ENCODE data around the gene GRID1.
"Not testable (repeated sequence)": the region's sequence is repeated elsewhere in the genome, so short reads cannot be mapped to it uniquely, and the experiment has no call there.

GRID1 gene

DNA sequence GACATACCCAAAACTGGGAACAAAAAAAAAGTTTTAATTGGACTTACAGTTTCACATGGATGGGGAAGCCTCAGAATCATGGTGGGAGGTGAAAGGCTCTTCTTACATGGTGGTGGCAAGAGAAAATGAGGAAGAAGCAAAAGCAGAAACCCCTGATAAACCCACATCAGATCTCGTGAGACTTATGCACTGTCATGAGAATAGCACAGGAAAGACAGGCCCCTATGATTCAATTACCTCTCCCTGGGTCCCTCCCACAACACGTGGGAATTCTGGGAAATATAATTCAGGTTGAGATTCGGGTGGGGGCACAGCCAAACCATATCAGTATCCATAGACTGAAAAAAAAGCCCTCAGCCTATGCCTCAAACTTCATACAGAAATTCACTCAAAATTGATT is 647.2 kb downstream of the GRID1 start:
- no peak for DNase-seq (ENCODE audit: low read depth)

DNA sequence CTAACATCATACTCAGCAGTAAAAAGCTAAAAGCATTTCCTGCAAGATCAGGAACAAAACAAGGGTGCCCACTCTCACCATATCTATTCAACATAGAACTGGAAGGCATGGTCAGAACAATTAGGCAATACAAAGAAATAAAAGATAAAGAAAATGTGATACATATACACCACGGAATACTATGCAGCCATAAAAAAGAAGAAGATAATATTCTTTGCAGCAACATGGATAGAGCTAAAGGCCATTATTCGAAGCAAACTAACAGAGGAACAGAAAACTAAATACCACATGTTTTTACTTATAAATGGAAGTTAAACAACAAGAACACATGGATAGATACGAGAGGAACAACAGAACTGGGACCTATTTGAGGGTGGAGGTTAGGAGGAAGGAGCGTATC is 652.7 kb downstream of the GRID1 start:
- DNase-seq (ENCODE audit: low read depth), result no peak

DNA sequence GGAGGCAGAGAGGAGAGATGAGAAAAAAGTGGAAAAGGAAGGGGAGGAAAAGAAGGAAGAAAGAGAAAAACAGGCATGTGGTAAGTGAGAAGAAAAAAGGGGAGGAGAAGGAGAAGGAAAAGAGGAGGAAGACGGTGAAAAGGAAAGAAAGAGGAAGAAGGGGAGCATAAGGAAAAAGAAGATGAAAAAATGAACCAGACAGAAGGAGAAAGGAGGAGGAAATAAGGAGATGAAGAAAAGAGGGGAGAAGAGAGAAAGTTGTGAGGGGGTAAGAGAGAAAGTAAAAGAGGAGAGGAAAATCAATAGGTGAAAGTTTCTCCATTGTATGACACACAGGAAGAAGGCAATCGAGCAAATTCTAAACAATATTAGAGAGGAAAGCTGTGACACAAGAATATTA is 663.8 kb downstream of the GRID1 start:
- no peak for DNase-seq (ENCODE audit: low read depth)

GRCh38 chr10:85699066-85699465 is 667.5 kb downstream of the GRID1 start:
- DNase-seq (ENCODE audit: low read depth), result not testable (repeated sequence)

DNA sequence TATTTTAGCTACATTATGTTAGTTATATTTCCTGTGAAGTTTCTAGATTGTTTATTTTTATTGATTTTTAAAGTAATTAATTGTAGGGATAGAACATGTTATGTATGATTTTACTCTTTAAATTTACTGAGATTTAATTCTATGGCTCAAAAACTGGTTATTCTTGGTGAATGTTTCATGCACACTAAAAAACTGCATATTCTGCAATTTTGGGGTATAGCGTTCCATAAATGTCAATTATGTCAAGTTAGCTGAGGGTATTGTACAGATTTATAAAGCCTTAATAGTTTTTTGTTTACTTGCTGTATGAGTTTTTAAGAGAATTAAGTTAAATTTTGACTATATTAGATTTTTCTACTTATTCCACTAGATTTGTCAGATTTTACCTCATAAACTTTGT is 669.7 kb downstream of the GRID1 start:
- DNase-seq (ENCODE audit: low read depth), result no peak

GRCh38 chr10:85682621-85683020 is 684.0 kb downstream of the GRID1 start:
- DNase-seq (ENCODE audit: low read depth), result no peak

- DNase-seq (ENCODE audit: low read depth), result no peak
These were observed 686.9 kb downstream of the GRID1 start for GRCh38 chr10:85679710-85680109.

DNA sequence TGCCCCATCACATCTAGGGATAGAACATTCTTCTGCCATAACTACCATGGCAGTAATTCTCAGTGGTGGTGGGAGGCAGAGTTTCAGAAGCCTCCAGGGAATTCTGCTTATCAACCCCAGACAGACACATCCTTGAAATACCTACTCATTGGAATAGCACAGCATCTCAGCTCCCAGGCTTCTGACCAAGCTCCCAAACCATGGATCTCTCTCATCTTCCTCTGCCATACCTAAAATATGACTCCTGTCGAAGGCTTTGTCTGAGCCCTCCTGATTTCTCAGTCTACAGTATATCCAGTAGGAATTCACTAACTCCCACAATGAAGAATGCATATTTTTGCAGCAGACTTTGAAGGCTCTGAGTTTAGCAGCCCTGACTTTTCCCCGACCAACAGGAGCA is 687.5 kb downstream of the GRID1 start:
- no peak for DNase-seq (ENCODE audit: low read depth)

- DNase-seq (ENCODE audit: low read depth), result no peak
These were observed 691.7 kb downstream of the GRID1 start for GRCh38 chr10:85674851-85675250.

GRCh38 chr10:85673270-85673669 is 693.3 kb downstream of the GRID1 start:
- DNase-seq (ENCODE audit: low read depth), result no peak

- DNase-seq (ENCODE audit: low read depth), result no peak
These were observed 695.1 kb downstream of the GRID1 start for GRCh38 chr10:85671530-85671929.

- no peak for DNase-seq (ENCODE audit: low read depth)
These were observed 698.1 kb downstream of the GRID1 start for GRCh38 chr10:85668522-85668921.

- DNase-seq (ENCODE audit: low read depth), result no peak
These were observed 698.9 kb downstream of the GRID1 start for GRCh38 chr10:85667638-85668233.

DNA sequence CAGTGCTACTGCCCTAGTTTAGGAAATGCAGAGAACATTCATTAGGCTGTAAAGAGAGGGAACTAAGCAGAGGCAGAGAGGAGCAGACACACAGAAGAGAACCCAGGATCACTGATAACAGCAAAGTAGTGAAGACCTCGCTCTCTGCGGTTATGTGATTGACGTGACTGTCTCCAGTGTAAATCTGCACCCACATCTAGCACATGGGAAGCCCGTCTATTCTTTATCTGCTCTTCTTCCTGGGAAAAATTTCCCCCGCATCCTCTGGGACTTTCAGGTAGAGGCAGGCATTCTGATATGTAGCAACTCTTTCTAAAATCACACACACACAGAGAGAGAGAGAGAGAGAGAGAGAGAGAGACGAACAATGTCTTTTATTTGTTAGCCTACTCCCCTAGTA is 699.6 kb downstream of the GRID1 start:
- no peak for DNase-seq (ENCODE audit: low read depth)

GRCh38 chr10:85666102-85666501 is 700.5 kb downstream of the GRID1 start:
- no peak for DNase-seq (ENCODE audit: low read depth)

DNA sequence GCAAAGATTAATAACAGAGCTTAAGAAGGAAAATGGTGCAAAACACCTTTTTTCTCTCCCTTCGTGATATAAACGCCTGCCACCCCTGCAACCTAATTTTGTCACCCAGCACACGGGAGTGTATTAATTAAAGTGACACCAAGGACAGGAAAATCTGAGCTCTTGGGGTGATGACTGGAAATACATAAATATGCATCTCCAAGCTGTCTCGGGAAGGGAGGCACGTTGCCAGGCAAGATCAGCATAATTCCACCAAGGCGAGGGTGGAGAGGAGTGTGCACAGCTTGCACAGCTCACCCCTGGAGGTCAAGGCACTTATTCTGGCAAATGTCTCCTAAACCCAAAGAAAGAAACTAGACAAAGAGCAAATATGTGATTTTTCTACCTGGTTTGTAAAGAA is 700.9 kb downstream of the GRID1 start:
- no peak for DNase-seq (ENCODE audit: low read depth)

- no peak for DNase-seq (ENCODE audit: low read depth)
These were observed 701.5 kb downstream of the GRID1 start for GRCh38 chr10:85665078-85665477.

DNA sequence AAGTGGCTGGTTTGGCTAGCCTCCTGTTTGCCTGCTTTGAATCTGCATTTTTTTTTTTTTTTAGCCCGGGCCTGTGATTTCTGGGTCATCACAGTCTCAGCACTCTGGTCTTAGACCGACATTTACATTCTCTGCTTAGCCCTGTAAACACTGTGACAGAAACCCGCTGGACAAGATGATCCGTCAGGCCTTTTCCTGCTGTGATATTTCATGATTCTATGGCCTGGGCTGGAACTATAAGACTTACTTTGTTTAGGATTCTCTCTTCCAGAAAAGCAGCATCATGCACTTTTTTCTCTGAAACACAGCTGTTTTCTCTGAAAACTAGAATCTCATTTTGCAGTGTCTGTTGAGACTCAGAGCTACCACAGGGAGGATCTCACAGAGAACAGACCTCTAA is 705.5 kb downstream of the GRID1 start:
- DNase-seq (ENCODE audit: low read depth), result no peak

- DNase-seq (ENCODE audit: low read depth), result no peak
These were observed 707.3 kb downstream of the GRID1 start for GRCh38 chr10:85659331-85659730.

DNA sequence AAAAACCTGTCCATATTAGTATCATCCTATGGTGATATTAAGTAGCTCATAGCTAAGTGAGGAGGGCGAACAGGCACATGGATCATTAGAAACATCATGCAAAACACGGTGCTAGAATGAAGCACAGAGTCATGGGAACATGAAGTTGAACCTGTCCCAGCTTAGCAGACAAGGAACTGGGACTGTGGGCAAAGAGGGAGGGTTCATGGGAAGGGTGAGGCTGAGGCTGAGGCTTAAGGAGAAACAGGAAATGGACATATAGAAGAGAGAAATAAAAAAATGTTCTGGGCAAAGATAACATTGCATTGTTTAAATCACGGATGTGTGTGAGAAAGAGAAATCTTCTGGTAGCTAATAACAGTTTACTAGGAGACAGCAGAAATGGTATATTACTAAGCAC is 708.1 kb downstream of the GRID1 start:
- no peak for DNase-seq (ENCODE audit: low read depth)

DNA sequence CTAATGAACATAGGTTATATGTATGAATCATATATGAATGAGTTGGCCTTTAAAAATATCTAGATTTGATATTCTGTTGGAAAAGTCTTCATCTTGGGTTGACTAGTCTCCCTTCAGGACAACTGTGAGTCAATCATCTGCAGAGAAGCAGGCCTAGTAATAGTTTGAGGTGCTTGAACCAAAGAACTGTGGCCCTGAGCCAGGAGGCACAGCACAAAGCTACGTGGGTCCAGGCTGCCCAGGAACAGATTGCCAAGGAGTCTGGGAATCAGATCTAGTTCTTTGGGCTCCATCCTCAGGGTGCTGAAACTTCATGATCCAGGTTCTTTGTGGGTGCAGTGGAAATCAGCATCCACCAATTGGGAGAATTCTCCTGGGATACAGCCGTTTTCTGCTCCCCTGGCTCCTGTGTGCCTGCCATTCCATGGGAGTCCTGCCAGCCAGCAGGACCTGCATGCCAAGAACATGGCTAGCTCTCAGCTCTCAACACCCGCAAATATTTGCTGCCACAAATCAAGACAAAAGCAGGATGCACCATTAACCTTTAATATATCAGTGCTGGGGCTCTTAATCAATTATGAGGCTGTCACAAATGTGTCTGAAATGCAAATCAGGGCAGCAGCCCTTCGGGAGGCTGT is 709.0 kb downstream of the GRID1 start:
- no peak for DNase-seq (ENCODE audit: low read depth)

DNA sequence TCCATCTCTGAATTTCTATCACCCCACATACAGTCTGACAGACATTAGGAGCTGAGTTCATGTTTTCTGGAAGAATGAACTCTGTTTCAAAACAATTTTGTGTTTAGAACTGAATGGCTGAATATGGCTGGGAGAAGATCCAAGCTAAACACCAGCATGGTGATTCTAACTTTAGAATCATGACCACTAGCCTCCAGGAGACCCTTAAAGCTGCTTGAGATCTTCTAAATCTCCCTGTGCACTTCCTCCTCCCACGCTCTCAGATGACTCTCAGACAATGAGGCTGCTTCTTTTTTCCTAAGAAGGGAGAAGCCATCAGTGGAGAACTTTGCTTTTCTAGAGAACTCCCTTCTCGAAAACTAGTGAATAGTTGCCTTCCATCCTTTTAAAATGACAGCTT is 711.2 kb downstream of the GRID1 start:
- DNase-seq (ENCODE audit: low read depth), result no peak

DNA sequence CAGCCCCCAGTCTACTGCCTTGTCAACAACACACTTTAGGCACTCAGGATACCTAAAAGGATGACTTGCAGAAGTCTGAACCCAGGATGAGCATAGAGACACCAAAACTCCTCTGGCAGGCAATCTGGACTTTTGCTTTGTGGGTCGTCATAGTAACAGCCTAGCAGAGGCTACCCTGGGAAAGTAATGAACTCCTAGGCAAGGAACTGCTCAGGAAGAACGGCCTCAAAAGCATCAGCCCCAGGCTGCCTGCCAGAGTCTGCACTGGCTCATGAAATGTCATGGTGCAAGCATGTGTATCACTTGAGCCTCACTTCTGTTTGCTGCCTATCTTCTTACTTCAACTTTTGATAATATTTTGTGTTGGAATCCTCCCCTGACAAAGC is 715.1 kb downstream of the GRID1 start:
- no peak for DNase-seq (ENCODE audit: low read depth)

DNA sequence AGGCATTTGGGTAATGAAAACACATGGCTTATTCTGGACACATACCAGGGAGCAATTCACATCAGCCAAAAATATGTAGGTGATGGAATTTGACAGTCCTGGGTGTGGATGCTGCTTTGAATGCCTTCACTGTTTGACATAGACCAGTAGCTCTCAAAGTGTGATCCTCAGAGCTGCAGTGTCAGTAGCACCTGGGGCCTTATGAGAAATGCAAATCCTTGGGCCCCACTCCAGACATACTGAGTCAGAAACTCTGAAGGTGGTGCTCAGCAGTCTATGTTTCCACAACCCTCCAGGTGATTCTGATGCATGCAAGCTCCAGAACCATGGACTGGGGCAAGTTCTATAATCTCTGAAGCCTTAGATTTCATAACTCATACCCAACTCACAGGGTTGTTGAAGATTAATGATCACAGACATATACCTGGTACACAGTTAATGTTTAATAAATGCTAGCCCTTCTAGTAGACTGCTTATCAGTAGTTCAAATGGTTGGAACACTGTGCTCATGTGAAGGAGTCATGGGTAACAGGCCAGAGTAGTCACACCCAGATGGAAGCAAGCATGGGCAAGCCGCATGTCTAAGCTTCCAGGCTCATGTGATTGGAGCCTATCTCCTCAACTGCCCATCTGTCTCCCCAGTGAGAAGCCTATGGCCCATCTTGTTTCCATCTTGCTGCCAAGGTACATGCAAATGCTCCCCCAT is 715.7 kb downstream of the GRID1 start:
- DNase-seq (ENCODE audit: low read depth), result no peak

Measured in stimulated activated CD8-positive, alpha-beta memory T cell treated with anti-CD3 and anti-CD28 coated beads, Interleukin-4, amount 100 ng/mL, for 24 hours (primary cell).